Measurements from ENCODE around the gene ORC1.

ORC1 gene

GRCh38 chr1:52404975-52405338, 734 bp upstream of the ORC1 start:
- H3K4me3 ChIP-seq (ENCODE audit: low read depth, low read length): peak overlapping the region; percentile 90
- DNase-seq (ENCODE audit: low read depth): no peak
- TF ChIP-seq, protein P1, sequence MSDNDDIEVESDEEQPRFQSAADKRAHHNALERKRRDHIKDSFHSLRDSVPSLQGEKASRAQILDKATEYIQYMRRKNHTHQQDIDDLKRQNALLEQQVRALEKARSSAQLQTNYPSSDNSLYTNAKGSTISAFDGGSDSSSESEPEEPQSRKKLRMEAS (IDR thresholded peaks at IDR 0.05; ENCODE audit: low read depth, low read length): no peak
- TF ChIP-seq MYC (IDR thresholded peaks at IDR 0.05; ENCODE audit: low read depth, low read length) (no peak), POLR2A (IDR thresholded peaks at IDR 0.05; ENCODE audit: extremely low read depth, insufficient read length) (no peak), CTCF (IDR thresholded peaks at IDR 0.05; ENCODE audit: low read depth, low read length) (no peak)

DNA sequence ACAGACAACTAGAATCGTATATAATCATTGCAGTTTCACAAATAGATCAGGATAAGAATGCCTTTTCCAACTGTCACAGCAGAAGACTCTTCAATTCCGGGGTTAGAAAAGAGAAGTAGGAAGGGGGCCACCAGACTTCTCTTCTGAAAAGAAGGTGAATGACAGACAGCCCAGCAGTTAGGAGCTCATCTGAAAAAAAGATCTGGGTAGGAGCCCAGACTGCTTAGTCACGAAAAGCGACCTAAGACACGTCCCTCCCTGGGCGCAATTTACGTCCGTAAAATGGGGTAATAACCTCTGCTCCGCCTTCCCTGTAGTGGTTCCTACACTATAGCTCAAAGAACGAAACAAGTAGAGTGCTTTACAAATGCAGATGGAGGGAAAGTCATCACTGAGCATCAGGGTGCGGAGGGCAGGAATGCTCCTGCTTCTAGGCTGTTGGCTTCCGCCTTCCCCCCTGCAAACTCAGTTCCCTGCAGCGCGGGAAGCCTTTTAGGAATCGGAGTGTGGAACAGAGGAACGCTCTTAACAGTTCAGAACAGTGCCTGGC, 582 bp downstream of the ORC1 start:
- peak; percentile 86 for DNase-seq (ENCODE audit: low read depth)
- H3K4me3 ChIP-seq (ENCODE audit: low read depth, low read length): peak overlapping the region; percentile 90
- TF ChIP-seq POLR2A (IDR thresholded peaks at IDR 0.05; ENCODE audit: extremely low read depth, insufficient read length): no peak
- TF ChIP-seq MYC (IDR thresholded peaks at IDR 0.05; ENCODE audit: low read depth, low read length): peak; percentile 52
- no peak for TF ChIP-seq CTCF (IDR thresholded peaks at IDR 0.05; ENCODE audit: low read depth, low read length)
- TF ChIP-seq, protein P1 (IDR thresholded peaks at IDR 0.05; ENCODE audit: low read depth, low read length): peak; percentile 28; the same call in 1 of the 2 replicates

DNA sequence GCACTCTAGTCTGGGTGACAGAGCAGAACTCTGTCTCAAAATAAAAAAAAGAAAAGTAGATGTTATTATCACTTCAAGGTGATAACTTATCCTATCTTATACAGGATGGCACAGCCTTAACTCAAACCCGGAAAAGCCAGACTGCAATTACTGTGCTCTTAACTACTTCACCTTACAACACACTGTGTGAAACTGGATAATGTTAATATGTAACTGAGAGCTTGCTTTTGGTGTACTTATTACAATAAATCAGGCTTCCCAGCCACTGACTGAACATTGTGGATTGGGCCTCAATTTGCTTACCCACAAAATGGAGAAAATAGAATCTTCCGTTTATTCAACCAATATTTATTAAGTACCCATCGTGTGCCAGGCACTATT, 1.4 kb downstream of the ORC1 start:
- TF ChIP-seq POLR2A (IDR thresholded peaks at IDR 0.05; ENCODE audit: extremely low read depth, insufficient read length) (no peak), MYC (IDR thresholded peaks at IDR 0.05; ENCODE audit: low read depth, low read length) (no peak)
- TF ChIP-seq, protein P1 (IDR thresholded peaks at IDR 0.05; ENCODE audit: low read depth, low read length): no peak
- H3K4me3 ChIP-seq (ENCODE audit: low read depth, low read length): peak overlapping the region; percentile 90
- DNase-seq (ENCODE audit: low read depth): no peak

DNA sequence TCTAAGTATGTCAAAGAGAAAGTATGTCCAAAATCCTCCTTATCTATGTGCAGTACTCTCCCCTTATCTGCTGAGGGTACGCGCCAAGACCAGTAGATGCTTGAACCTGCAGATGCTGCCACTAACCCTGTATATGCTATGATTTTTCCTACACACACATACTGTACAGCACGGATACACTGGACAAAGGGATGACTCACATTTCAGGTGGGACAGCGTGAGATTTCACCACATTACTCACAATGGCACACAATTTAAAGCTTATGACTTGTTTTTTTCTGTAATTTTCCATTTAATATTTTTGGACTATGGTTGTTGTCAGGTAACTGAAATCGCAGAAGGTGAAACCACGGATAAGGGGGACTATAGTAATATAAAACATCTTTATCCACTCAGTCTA, 4.1 kb downstream of the ORC1 start:
- DNase-seq (ENCODE audit: low read depth): no peak
- peak overlapping the region; percentile 16 for H3K4me3 ChIP-seq (ENCODE audit: low read depth, low read length)
- TF ChIP-seq, protein P1 (IDR thresholded peaks at IDR 0.05; ENCODE audit: low read depth, low read length): no peak
- TF ChIP-seq POLR2A (IDR thresholded peaks at IDR 0.05; ENCODE audit: extremely low read depth, insufficient read length): no peak
- TF ChIP-seq CTCF (IDR thresholded peaks at IDR 0.05; ENCODE audit: low read depth, low read length): no peak
- TF ChIP-seq MYC (IDR thresholded peaks at IDR 0.05; ENCODE audit: low read depth, low read length): no peak

DNA sequence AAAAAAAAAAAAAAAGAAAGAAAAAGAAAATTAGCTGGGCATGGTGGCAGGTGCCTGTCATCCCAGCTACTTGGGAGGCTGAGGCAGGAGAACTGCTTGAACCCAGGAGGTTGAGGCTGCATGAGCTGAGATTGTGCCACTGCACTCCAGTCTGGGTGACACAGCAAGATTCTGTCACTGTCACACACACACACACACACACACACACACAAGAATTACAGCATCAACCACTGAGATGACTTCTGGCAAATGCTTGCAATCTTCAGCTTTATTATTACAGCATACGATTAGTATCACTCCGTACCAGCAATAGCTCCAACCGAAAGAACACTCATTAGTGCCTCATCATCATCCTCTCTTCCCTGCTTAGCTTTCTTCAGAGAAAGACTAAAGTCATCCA, 4.6 kb downstream of the ORC1 start:
- no peak overlapping the region for H3K4me3 ChIP-seq (ENCODE audit: low read depth, low read length)
- TF ChIP-seq CTCF (IDR thresholded peaks at IDR 0.05; ENCODE audit: low read depth, low read length) (no peak), POLR2A (IDR thresholded peaks at IDR 0.05; ENCODE audit: extremely low read depth, insufficient read length) (no peak), MYC (IDR thresholded peaks at IDR 0.05; ENCODE audit: low read depth, low read length) (no peak)
- TF ChIP-seq, protein P1 (IDR thresholded peaks at IDR 0.05; ENCODE audit: low read depth, low read length): no peak
- DNase-seq (ENCODE audit: low read depth): no peak

DNA sequence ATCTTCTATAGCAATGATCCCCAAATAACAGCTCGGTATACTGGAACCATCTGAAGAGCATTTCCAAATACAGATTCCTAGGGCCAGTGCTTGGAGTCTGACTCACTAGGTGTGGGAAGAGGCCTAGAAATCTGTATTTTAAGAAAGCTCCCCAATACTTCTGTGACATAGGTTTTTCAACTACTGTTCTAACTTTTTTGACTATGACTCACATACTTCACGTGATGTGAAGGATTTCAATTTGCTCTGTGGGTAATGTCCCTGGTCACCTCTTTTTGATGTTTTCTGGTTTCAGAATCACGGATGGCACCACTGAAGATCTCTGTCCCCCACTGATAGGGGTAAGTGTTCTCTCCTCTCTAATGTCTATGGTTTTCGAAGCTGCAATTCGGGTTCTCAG, 11.0 kb downstream of the ORC1 start:
- no peak overlapping the region for H3K4me3 ChIP-seq (ENCODE audit: low read depth, low read length)
- no peak for DNase-seq (ENCODE audit: low read depth)
- TF ChIP-seq MYC (IDR thresholded peaks at IDR 0.05; ENCODE audit: low read depth, low read length) (no peak), CTCF (IDR thresholded peaks at IDR 0.05; ENCODE audit: low read depth, low read length) (no peak), POLR2A (IDR thresholded peaks at IDR 0.05; ENCODE audit: extremely low read depth, insufficient read length) (no peak)

All from NB4 (cell line).